HL-60 (cell line): ENCODE results near the gene TBCD.

Experiments
- CTCF ChIP-seq: IDR thresholded peaks from one replicate; pipeline ENCODE4 v1.5.1; 2011; ENCODE audit warnings: low read length, control low read depth, inconsistent platforms; ENCODE audit not compliant: insufficient read depth
- POLR2AphosphoS5 ChIP-seq: IDR thresholded peaks from 2 replicates; pipeline ENCODE4 v1.6.1; 2012; ENCODE audit warnings: low read depth
- TF ChIP-seq, protein P1 (sequence below): IDR thresholded peaks from 2 replicates; pipeline ENCODE4 v1.6.1; 2012; ENCODE audit warnings: low read depth; ENCODE audit not compliant: insufficient replicate concordance

DNA sequence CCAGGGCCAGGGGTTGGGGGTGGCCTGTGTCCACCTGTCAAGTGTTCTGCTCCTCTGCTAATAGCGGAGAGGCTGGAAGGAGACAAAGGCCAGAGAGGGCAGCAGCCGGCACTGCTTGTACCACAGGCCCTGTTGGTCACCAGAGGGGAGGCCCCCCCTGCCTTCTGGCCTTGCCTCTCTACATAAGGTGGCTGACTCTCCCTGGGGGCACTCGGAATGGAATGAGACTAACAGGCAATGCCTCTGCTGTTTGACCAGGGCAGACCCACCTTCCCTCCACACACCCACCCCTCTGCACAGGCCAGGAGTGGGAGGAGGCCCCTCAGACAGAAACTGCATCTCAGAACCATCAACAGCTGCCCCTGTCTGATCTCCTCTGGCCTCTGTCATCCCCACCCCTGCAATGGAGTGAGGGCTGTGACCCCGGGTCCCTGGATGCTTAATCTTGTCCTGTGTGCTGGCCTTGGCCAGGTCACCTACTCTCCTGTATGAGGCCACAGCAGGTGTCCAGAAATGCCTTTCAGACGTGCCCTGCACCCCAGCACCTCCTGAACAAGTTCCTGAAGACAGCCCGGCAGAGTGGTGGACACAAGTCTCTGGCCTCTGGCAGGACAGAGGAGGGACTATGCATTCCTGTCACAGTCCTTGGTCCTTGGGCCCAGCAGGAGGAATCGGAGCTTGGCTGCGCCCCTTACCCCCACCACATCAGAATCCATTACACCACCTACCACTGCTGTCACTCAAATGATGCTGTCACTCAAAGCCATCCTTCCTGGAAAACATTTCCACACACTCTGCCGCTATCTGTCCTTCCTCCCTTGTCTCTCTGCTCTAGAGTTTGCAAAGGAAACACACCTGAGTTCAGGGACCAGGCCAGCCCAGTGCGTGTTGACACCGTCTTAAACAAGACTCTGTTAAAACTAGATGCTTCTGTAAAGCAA lies 195.5 kb downstream of the TBCD start:
- TF ChIP-seq CTCF (no peak), POLR2AphosphoS5 (no peak)
- TF ChIP-seq, protein P1, sequence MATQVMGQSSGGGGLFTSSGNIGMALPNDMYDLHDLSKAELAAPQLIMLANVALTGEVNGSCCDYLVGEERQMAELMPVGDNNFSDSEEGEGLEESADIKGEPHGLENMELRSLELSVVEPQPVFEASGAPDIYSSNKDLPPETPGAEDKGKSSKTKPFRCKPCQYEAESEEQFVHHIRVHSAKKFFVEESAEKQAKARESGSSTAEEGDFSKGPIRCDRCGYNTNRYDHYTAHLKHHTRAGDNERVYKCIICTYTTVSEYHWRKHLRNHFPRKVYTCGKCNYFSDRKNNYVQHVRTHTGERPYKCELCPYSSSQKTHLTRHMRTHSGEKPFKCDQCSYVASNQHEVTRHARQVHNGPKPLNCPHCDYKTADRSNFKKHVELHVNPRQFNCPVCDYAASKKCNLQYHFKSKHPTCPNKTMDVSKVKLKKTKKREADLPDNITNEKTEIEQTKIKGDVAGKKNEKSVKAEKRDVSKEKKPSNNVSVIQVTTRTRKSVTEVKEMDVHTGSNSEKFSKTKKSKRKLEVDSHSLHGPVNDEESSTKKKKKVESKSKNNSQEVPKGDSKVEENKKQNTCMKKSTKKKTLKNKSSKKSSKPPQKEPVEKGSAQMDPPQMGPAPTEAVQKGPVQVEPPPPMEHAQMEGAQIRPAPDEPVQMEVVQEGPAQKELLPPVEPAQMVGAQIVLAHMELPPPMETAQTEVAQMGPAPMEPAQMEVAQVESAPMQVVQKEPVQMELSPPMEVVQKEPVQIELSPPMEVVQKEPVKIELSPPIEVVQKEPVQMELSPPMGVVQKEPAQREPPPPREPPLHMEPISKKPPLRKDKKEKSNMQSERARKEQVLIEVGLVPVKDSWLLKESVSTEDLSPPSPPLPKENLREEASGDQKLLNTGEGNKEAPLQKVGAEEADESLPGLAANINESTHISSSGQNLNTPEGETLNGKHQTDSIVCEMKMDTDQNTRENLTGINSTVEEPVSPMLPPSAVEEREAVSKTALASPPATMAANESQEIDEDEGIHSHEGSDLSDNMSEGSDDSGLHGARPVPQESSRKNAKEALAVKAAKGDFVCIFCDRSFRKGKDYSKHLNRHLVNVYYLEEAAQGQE: no peak
